Activated CD4-positive, alpha-beta T cell treated with anti-CD3 and anti-CD28 coated beads for 24 hours (primary cell): Measurements from ENCODE around the gene HIKESHI.

Experiments used
- DNase-seq, 2 donors: peaks; one replicate each; pipeline ENCODE4 v3.0.0-alpha.2; 2020; ENCODE audit warnings: low read depth in 2 of 2

The HIKESHI gene

GRCh38 chr11:86374586-86374985 is 72.5 kb downstream of the HIKESHI start, which contains the start of gene CCDC81:
Gene CCDC81 (plus strand): TSS chr11:86374887. CDS start chr11:86375164, 277 bp downstream.
- DNase-seq, result no peak

GRCh38 chr11:86377972-86378371 is 75.9 kb downstream of the HIKESHI start:
- DNase-seq, result no peak

- DNase-seq, result no peak
Measured at GRCh38 chr11:86380295-86381059, 78.4 kb downstream of the HIKESHI start.

GRCh38 chr11:86383041-86383955 is 81.3 kb downstream of the HIKESHI start:
- DNase-seq, result no peak

GRCh38 chr11:86386283-86386682 is 84.2 kb downstream of the HIKESHI start:
- DNase-seq, result no peak

- no peak for DNase-seq
Measured at GRCh38 chr11:86386746-86387145, 84.7 kb downstream of the HIKESHI start.

- DNase-seq, result no peak
Measured at GRCh38 chr11:86388198-86388597, 86.2 kb downstream of the HIKESHI start.

- no peak for DNase-seq
Measured at GRCh38 chr11:86390487-86390886, 88.4 kb downstream of the HIKESHI start.

GRCh38 chr11:86395061-86395551 is 93.1 kb downstream of the HIKESHI start:
- DNase-seq, result no peak
